Measurements from ENCODE around the gene TRAPPC6A.

DNA sequence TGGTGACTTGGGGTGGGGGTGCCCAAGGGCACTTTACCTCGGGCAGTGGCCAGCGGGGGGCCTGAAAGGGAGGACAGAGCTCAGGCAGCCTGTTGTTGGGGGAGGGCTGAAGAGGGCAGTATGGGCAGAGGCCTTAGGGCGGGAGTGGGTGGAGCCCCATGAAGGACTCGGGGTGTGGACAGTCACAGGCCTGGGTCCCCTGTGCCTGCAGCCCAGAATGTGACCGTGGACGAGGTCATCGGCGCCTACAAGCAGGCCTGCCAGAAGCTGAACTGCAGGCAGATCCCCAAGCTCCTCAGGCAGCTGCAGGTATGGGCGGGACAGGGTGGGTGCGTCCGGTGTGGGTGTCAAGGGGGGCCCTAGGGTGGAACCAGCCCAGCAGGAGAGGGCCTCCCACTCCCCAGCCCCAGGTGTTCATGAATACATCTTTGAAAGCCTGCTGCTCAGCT is 39.7 kb downstream of the TRAPPC6A start:
- TF ChIP-seq, protein P1, sequence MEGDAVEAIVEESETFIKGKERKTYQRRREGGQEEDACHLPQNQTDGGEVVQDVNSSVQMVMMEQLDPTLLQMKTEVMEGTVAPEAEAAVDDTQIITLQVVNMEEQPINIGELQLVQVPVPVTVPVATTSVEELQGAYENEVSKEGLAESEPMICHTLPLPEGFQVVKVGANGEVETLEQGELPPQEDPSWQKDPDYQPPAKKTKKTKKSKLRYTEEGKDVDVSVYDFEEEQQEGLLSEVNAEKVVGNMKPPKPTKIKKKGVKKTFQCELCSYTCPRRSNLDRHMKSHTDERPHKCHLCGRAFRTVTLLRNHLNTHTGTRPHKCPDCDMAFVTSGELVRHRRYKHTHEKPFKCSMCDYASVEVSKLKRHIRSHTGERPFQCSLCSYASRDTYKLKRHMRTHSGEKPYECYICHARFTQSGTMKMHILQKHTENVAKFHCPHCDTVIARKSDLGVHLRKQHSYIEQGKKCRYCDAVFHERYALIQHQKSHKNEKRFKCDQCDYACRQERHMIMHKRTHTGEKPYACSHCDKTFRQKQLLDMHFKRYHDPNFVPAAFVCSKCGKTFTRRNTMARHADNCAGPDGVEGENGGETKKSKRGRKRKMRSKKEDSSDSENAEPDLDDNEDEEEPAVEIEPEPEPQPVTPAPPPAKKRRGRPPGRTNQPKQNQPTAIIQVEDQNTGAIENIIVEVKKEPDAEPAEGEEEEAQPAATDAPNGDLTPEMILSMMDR (conservative IDR thresholded peaks at IDR 0.05; ENCODE audit: low read depth in 2 of 2) = no peak
- no peak for TF ChIP-seq EZH2 (IDR thresholded peaks at IDR 0.05; ENCODE audit: low read depth, unreplicated experiment)
- TF ChIP-seq ZNF331 (CRISPR knock-in tag; IDR thresholded peaks at IDR 0.05; ENCODE audit: low read depth) = no peak
- no peak for TF ChIP-seq CREB1 (CRISPR knock-in tag; IDR thresholded peaks at IDR 0.05; ENCODE audit: low read depth)
- TF ChIP-seq JUNB (IDR thresholded peaks at IDR 0.05; ENCODE audit: unreplicated experiment) = no peak
- TF ChIP-seq, protein P2, sequence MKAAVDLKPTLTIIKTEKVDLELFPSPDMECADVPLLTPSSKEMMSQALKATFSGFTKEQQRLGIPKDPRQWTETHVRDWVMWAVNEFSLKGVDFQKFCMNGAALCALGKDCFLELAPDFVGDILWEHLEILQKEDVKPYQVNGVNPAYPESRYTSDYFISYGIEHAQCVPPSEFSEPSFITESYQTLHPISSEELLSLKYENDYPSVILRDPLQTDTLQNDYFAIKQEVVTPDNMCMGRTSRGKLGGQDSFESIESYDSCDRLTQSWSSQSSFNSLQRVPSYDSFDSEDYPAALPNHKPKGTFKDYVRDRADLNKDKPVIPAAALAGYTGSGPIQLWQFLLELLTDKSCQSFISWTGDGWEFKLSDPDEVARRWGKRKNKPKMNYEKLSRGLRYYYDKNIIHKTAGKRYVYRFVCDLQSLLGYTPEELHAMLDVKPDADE (IDR thresholded peaks at IDR 0.05) = no peak
- no peak for TF ChIP-seq POLR2AphosphoS5 (IDR thresholded peaks at IDR 0.05; ENCODE audit: low read depth)
- TF ChIP-seq, protein P3, sequence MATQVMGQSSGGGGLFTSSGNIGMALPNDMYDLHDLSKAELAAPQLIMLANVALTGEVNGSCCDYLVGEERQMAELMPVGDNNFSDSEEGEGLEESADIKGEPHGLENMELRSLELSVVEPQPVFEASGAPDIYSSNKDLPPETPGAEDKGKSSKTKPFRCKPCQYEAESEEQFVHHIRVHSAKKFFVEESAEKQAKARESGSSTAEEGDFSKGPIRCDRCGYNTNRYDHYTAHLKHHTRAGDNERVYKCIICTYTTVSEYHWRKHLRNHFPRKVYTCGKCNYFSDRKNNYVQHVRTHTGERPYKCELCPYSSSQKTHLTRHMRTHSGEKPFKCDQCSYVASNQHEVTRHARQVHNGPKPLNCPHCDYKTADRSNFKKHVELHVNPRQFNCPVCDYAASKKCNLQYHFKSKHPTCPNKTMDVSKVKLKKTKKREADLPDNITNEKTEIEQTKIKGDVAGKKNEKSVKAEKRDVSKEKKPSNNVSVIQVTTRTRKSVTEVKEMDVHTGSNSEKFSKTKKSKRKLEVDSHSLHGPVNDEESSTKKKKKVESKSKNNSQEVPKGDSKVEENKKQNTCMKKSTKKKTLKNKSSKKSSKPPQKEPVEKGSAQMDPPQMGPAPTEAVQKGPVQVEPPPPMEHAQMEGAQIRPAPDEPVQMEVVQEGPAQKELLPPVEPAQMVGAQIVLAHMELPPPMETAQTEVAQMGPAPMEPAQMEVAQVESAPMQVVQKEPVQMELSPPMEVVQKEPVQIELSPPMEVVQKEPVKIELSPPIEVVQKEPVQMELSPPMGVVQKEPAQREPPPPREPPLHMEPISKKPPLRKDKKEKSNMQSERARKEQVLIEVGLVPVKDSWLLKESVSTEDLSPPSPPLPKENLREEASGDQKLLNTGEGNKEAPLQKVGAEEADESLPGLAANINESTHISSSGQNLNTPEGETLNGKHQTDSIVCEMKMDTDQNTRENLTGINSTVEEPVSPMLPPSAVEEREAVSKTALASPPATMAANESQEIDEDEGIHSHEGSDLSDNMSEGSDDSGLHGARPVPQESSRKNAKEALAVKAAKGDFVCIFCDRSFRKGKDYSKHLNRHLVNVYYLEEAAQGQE (IDR thresholded peaks at IDR 0.05; ENCODE audit: unreplicated experiment) = no peak
